Measurements from ENCODE around the gene ZC3HAV1L.

GRCh38 chr7:139060695-139061237, 24.9 kb upstream of the ZC3HAV1L start:
- TF ChIP-seq POLR2A (IDR thresholded peaks at IDR 0.05; ENCODE audit: low read length), result no peak
- TF ChIP-seq RFX5 (IDR thresholded peaks at IDR 0.05), result no peak
- TF ChIP-seq ZNF302 (CRISPR knock-in tag; IDR thresholded peaks at IDR 0.05), result no peak
- TF ChIP-seq CTCF (IDR thresholded peaks at IDR 0.05), result no peak
- no peak for TF ChIP-seq HOXA7 (CRISPR knock-in tag; IDR thresholded peaks at IDR 0.05)
- no peak for TF ChIP-seq ZFP36 (IDR thresholded peaks at IDR 0.05; ENCODE audit: borderline replicate concordance, partially characterized antibody)
